Medulla oblongata (tissue), 1 donor: ENCODE results near the gene LSS.
"Not testable (repeated sequence)": the region's sequence is repeated elsewhere in the genome, so short reads cannot be mapped to it uniquely, and the experiment has no call there.

Experiments used
- DNase-seq: peaks from one replicate; pipeline ENCODE4 v3.0.0-alpha.2; 2015; ENCODE audit errors: extremely low spot score

LSS gene

GRCh38 chr21:46152927-46153246 lies 75.7 kb downstream of the LSS start:
- no peak for DNase-seq

- no peak for DNase-seq
Observed at GRCh38 chr21:46151989-46152926, 76.3 kb downstream of the LSS start.

- DNase-seq, result no peak
Observed at GRCh38 chr21:46151261-46151988, 77.1 kb downstream of the LSS start.

GRCh38 chr21:46150491-46151121 lies 78.0 kb downstream of the LSS start:
- no peak for DNase-seq

GRCh38 chr21:46150073-46150472 lies 78.5 kb downstream of the LSS start:
- DNase-seq, result no peak

GRCh38 chr21:46149205-46149901 lies 79.2 kb downstream of the LSS start:
- no peak for DNase-seq

GRCh38 chr21:46148106-46148505 lies 80.5 kb downstream of the LSS start:
- no peak for DNase-seq

GRCh38 chr21:46147429-46147828 lies 81.1 kb downstream of the LSS start:
- DNase-seq, result not testable (repeated sequence)

- DNase-seq, result no peak
Observed at GRCh38 chr21:46146856-46147255, 81.7 kb downstream of the LSS start.

- DNase-seq, result no peak
Observed at GRCh38 chr21:46145840-46146691, 82.5 kb downstream of the LSS start.

- no peak for DNase-seq
Observed at GRCh38 chr21:46145159-46145839, 83.3 kb downstream of the LSS start.

GRCh38 chr21:46144464-46145070 lies 84.0 kb downstream of the LSS start:
- DNase-seq, result peak; percentile 5

GRCh38 chr21:46142582-46143473 lies 85.7 kb downstream of the LSS start:
- no peak for DNase-seq

GRCh38 chr21:46141767-46142581 lies 86.6 kb downstream of the LSS start:
- DNase-seq, result no peak

GRCh38 chr21:46140352-46141003 lies 88.1 kb downstream of the LSS start:
- not testable (repeated sequence) for DNase-seq

- DNase-seq, result no peak
Observed at GRCh38 chr21:46139686-46140085, 88.9 kb downstream of the LSS start.

GRCh38 chr21:46138383-46138970 lies 90.1 kb downstream of the LSS start:
- no peak for DNase-seq
